Measurements from ENCODE around the gene LETMD1.
A peak's percentile ranks its signal among the peaks of the same experiment; 100 is the strongest.

Gene LETMD1

DNA sequence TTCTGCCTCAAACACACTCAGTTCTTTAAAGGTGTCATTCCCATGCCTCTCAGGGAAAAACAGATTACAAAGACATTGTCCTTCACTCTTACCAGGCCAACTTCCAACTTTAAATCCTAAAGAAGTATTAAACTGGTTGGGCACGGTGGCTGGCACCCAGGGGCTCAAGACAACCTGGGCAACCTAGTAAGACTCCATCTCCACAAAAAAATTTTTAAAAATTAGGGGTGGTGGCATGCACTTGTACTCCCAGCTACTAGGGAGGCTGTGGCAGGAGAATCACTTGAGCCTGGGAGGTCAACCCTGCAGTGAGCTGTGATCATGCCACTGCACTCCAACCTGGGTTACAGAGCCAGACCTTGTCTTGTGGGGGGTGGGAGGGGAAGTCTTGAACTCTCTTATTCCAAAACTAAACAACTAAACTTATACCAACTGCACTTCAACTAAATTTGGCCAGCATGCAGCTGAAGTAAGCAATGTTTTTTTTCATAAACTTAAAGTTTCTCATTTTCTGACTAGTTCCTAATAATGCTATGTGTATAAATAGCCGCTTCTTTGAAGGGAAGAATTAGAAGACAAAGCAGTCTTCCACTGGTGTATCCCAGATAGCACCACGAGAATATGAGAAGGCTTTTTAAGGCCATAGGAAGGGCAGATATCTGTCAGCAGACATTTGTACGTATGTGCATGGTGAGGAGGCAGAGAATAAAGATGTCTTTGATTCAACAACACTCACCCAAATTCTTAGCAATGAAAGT lies 24.3 kb upstream of the LETMD1 start:
- no peak for DNase-seq

DNA sequence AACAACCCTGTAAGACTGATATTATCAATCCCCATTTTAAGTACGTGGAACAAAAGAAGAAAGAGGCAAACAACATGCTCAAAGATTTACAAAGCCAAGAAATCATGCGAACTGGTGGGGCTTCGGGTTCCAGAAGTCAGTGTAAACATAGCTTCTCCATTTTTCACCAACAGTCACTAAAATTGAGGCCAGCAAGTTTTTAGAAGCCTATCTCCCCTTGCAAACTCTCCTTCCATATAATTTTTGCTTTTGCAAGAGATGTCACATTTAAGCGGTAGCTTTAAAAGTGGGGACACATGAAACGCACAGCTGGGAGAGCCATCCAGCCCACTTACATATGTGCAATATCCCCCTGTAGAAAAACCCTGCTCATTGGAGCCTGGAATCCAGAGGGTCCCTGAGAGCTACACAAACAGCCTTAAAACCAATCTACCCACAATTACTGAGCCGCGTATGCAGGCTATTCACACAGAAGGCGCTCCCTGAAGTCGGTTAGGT lies 22.7 kb upstream of the LETMD1 start:
- in situ Hi-C loops (cut with HindIII; ENCODE audit: low pct_ligation_motif_present, low pct_unique_long_range_greater_than_20kb, low sequenced_read_pairs) = no loop called here
- DNase-seq = no peak

More for the DNA sequence above, 24.3 kb upstream of the LETMD1 start:
- in situ Hi-C loops (cut with HindIII; ENCODE audit: low pct_ligation_motif_present, low pct_unique_long_range_greater_than_20kb, low sequenced_read_pairs) = no loop called here

DNA sequence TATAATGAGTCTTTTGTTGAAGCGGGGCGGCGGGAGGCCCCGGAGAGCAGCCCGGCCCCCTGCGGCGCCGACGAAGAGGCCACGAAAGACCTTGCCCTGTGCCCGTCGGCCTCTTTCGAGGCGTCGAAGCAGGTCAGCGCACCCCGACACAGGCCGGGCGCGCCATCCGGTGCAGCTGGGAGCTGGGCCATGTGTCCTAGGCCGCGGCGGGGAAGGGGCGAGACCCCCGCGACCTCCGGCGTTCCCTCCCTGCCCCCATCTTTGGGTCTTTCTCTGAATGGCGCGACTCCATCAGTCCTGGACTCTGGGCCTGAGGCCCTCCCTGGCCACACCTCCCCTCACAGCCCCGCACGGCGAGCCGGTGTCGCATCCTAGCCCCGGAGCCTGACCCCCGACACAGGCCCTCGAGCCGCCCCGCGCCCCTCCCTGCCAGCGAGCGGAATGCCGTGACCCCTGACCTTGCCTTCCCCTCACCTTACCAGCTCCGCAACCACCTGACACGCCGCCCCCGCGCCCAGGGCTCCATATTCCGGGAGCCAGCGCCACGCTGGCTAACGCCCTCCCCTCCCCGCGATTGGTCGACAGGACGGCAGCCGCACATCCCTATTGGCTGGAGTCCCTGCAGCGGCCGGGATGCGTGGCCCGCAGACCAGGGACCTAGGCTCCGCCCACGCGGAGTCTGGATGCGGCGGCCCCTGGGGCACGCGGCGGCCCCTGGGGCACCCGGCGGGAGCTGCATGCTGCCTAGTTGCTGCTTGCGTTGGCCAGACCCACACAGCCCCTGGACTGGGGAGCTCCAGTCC lies 22.1 kb upstream of the LETMD1 start, which contains the start of gene SLC11A2:
SLC11A2 (minus strand) TSS at position 549 of the 803 bp plus-strand sequence. CDS start 15,656 bp downstream, outside the sequence.
- in situ Hi-C loops (cut with HindIII; ENCODE audit: low pct_ligation_motif_present, low pct_unique_long_range_greater_than_20kb, low sequenced_read_pairs) = no loop called here
- peak; percentile 99 for DNase-seq

DNA sequence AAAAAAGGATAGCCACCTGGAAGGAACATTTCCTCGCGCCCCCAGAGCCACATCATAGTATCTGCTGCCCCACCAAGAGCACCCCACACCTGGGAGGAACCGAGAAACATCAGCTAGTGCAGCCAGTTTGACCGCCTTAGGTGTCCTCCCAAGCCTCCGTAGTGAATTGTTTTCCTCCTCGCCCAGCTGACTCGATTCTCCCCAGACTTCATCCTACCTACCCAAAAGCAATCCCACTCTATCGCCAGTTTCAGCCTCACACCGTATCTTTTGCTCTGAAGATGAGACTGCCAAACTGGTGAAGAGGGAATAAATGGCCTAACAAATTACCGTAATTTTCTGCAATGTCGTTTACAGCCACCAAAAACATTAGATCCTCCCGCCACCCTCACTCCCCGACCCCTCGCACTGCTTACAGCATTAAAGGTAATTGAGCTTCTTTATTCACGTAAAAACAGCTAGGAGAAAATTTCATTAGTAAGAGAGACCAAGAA lies 20.7 kb upstream of the LETMD1 start:
- in situ Hi-C loops (cut with HindIII; ENCODE audit: low pct_ligation_motif_present, low pct_unique_long_range_greater_than_20kb, low sequenced_read_pairs) = no loop called here
- DNase-seq = no peak

DNA sequence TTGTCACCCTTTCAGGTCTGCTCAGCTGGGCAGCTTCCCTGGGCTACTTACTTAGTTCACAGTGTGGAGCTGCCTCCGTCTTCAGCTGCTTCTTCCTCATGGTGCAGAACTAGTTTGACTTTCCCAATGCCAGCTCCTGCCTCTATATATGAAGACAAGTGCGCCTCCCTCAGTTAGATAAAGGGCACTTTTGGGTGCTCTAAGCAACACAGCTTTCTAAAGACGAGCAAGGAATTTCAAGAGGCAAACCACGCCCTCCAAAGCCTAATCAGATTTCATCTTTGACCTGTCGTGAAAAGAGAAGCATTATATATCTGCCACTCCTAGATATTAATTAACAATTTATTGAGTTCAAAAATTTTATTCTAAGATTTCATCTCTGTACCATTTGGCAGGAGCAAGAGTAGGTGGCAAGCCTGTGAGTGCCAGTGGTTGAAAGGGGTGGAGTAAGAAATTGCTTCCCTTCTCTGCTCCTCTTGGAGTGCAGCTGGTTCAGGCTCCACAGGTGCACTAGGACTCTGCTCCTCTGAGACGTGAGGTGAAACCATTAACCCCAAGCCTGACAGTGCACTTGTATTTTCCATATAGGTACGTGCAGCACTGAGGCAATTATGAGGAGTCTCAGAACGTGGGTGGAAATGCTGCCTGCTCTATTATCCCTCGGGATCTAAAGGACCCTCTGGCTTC lies 19.9 kb upstream of the LETMD1 start:
- in situ Hi-C loops (cut with HindIII; ENCODE audit: low pct_ligation_motif_present, low pct_unique_long_range_greater_than_20kb, low sequenced_read_pairs) = no loop called here
- DNase-seq = peak; percentile 70

DNA sequence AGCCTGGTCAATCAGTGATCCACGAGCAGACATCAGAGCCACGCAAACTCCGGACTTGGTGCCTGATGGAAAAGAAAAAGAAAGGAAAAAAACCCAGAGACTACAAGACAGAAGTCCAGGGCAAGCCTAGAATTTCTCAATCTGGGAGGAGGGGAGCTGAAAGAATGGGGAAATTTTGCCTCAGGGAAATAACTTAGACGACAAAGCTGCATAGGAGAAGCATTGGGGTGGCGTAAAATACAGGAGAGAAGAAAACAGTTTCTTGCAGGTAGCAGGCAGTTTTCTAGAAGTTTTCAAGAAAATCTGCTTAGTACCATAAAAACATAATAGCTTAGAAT lies 19.3 kb upstream of the LETMD1 start:
- in situ Hi-C loops (cut with HindIII; ENCODE audit: low pct_ligation_motif_present, low pct_unique_long_range_greater_than_20kb, low sequenced_read_pairs) = no loop called here

DNA sequence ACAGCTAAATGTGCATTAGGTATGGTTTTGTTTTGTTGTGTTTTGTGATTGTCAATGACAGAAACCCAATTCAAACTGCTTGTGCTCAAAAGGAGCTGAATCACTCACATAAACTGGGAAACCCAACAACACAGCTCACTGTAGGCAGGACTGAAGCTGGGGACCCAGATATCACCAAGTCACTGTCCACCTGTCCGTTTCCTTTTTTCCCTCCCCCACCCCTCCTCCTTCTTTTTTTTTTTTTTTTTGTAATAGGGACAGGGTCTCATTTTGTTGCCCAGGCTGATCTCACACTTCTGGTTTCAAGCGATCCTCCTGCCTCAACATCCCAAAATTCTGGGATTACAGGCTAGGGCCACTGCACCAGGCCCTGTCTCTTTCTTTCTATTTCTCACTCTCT lies 15.1 kb upstream of the LETMD1 start:
- in situ Hi-C loops (cut with HindIII; ENCODE audit: low pct_ligation_motif_present, low pct_unique_long_range_greater_than_20kb, low sequenced_read_pairs) = no loop called here
- DNase-seq = no peak

More for the DNA sequence above, 19.3 kb upstream of the LETMD1 start:
- no peak for DNase-seq

DNA sequence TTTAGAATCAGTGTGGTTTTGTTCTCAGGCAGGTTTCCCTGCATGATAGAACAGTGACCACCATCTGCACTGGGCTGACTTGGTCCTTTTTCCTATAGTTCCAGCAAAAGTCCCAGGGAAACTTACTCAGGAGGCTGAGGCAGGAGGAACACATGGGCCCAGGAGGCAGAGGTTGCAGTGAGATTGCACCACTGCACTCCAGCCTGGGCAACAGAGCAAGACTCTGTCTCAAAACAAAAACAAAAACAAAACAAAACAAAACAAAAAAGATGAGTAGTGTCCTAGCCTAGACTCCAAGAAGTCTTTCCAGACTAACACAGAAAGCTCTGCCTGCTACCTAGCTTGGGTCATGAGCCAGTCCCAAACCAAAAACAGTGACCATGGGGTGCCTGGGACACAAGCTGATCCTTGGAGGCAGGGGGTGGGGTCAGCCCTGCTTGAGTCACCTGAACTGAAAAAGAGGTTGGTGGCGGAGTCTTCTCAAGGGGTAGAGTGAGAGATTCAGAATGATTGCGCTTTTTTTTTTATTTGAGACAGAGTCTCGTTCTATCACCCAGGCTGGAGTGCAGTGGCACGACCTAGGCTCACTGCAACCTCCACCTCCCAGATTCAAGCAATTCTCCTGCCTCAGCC lies 14.6 kb upstream of the LETMD1 start:
- in situ Hi-C loops (cut with HindIII; ENCODE audit: low pct_ligation_motif_present, low pct_unique_long_range_greater_than_20kb, low sequenced_read_pairs) = no loop called here
- DNase-seq = no peak

DNA sequence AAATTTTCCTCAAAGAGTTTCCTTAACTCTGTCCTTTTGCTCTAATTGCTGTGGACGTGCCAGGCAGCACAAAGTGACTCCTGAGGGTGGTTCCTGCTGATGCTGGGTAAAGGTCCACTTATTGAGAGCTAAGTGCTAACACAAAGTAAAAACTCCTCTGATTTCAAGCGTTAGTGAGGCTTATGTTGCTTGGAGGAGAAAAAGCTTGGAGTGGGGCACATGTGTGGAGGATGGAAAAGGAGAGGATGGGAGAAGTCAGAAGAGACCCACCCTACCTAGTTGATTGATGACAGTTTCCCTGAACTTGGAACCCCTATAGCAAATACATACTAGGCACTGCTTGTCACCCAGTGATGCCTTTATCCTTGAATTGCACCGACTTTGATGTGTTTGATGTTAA lies 11.8 kb upstream of the LETMD1 start:
- in situ Hi-C loops (cut with HindIII; ENCODE audit: low pct_ligation_motif_present, low pct_unique_long_range_greater_than_20kb, low sequenced_read_pairs) = no loop called here

DNA sequence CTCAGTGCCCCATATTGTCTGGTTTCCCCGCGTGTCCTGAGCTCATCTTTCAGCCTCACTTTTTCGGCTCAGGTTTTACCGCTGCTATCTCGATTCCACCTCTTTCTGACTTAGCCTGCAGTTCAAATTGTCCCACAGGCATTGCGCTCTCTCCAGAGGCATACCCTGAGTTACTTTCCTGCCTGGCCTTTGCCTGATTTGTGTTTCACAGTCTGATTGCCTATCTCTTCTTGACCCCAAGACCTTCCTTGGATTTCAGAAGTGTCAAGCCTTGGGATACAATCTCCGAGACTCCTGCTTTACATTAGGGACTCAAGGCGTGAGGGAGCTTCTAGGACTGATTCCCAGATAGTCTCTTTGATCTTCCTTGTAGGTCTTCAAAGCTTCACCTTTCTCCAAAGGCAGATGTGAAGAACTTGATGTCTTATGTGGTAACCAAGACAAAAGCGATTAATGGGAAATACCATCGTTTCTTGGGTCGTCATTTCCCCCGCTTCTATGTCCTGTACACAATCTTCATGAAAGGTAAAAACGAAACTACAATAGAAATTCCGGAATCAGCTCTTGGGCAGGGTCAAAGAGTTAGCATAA lies 629 bp downstream of the LETMD1 start:
- DNase-seq = peak; percentile 46

More for the DNA sequence above, 11.8 kb upstream of the LETMD1 start:
- no peak for DNase-seq

DNA sequence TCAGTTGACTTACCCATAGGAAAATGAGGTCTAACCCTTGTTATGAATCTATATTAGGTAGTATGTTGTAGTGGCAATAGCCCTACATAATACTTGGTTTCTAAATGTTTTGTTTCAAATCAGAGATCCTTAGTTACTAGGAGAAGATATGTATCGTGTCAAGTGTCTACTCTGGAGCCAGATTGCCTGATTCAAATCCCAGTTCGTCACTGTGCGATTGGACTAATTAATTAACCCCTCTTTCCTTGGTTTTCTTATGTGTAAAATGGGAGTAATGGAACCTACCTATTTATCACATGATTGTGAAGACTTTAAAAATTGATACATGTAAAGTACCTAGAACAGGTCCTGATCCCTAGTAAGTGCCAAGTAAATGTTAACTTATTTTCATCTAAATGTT lies 1.4 kb downstream of the LETMD1 start:
- in situ Hi-C loops (cut with HindIII; ENCODE audit: low pct_ligation_motif_present, low pct_unique_long_range_greater_than_20kb, low sequenced_read_pairs) = no loop called here
- no peak for DNase-seq

More for the DNA sequence above, 629 bp downstream of the LETMD1 start:
- in situ Hi-C loops (cut with HindIII; ENCODE audit: low pct_ligation_motif_present, low pct_unique_long_range_greater_than_20kb, low sequenced_read_pairs) = no loop called here

DNA sequence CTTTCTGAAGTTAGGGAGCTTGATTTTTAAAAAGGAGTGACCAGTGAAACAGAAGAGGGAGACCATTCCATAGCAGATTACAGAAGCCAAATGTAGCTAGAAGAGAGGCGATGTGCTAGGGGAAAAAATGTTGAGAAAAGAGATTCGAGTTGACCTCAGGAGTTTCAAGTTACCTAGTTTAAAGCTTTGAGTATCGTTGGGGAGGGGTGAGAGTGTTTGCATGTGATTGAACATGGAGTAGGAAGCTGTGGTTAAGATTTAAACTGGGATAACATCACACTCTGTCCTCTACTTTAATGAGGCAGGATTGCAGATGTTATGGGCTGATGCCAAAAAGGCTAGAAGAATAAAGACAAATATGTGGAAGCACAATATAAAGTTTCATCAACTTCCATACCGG lies 3.7 kb downstream of the LETMD1 start:
- in situ Hi-C loops (cut with HindIII; ENCODE audit: low pct_ligation_motif_present, low pct_unique_long_range_greater_than_20kb, low sequenced_read_pairs) = no loop called here
- no peak for DNase-seq

DNA sequence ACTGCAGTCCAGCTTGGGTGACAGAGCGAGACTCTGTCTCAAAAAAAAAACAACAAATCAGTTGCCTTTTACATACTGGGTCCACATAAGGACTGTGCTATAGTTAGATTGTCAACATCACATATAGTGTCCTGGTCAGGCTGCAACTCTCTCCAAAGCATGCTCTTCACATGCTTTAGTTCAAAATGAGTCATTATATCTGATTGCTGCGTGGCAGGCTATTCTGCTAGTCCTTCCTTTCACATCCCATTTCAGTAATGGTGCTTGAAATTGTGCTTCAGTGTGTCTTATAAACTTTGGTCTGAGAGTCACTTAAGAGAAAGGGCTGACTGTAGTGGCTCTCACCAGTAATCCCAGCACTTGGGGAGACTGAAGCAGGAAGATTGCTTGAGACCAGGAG lies 6.9 kb downstream of the LETMD1 start:
- in situ Hi-C loops (cut with HindIII; ENCODE audit: low pct_ligation_motif_present, low pct_unique_long_range_greater_than_20kb, low sequenced_read_pairs) = no loop called here
- DNase-seq = no peak

DNA sequence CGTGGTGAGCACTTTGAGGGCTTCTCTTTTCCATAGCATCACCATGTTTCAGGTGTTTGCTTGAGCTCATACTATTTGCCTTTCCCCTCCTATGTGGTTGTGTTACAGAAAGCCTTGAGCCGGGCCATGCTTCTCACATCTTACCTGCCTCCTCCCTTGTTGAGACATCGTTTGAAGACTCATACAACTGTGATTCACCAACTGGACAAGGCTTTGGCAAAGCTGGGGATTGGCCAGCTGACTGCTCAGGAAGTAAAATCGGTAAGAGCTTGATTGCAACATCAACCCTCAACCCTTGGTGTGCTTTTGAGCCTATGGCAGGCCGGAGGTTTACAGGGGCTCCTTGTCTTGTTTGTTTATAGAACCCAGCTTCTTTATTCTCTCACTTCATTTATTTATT lies 8.1 kb downstream of the LETMD1 start:
- no peak for DNase-seq
- in situ Hi-C loops (cut with HindIII; ENCODE audit: low pct_ligation_motif_present, low pct_unique_long_range_greater_than_20kb, low sequenced_read_pairs) = no loop called here

DNA sequence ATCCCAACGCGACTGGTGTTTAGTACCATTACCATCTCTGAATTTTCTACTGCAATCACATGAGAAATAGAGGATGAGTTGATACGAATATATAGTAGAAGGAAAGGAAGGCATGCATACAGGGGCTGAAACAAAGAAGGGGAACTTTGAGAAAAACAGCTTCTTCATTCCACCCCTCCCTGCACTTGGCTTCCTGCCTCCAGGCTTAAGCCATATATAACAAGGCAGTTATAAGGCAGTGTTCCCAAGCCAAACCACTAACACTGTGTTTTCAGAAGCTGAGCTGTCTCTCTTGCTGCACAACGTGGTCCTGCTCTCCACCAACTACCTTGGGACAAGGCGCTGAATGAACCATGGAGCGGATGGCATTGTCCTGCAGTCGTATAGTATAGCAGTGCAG lies 11.0 kb downstream of the LETMD1 start:
- no peak for DNase-seq
- in situ Hi-C loops (cut with HindIII; ENCODE audit: low pct_ligation_motif_present, low pct_unique_long_range_greater_than_20kb, low sequenced_read_pairs) = no loop called here

DNA sequence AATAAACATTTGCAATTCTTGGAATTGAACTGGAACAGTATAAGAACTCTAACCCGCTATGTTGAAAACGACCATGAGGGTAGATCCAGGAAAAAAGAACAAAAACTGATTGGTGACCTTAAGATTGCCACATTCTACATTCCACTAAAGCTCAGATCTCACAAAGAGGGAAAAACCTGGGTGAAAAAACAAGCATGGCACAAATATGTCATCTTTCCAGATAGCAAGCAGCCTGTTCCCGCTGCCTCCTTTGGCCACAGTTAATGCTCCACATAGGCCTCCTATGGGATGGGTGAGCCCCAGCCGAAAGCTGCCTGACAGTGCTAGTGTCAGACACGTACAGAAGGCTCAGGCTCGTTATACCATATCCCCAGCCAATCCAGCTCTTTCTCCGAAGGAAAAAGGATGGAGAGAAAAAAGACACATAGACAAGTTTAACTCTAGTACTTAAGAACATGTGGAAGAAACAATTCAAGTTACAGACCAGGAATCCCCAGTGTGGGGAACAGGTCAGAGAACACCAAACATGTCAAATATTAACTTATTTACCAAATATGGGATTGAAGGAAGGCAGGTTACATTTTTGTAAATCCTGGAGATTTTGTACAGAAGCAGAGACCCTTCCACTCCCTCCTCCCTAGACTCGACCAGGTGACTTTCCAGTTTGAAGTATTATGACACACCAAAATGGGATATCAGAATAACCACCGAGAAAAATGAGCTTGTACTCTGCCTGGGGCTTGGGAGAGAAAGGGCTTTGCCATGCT lies 14.7 kb downstream of the LETMD1 start:
- DNase-seq = no peak
- in situ Hi-C loops (cut with HindIII; ENCODE audit: low pct_ligation_motif_present, low pct_unique_long_range_greater_than_20kb, low sequenced_read_pairs) = no loop called here

DNA sequence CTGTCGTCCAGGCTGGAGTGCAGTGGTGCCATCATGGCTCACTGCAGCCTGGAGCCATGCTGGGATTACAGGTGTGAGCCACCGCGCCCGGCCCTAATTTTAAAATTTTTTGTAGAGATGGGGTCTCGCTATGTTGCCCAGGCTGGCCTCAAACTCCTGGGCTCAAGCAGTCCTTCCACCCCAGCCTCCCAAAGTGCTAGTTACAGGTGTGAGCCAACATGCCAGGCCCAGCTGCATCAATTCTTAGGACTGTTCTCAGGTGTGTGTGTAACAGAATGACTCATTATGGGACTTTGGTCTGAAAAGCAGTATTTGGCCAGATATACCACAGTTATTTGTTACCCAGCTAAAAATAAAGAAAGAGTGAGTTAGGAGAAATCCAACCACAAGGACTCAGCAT lies 17.4 kb downstream of the LETMD1 start:
- DNase-seq = no peak
- in situ Hi-C loops (cut with HindIII; ENCODE audit: low pct_ligation_motif_present, low pct_unique_long_range_greater_than_20kb, low sequenced_read_pairs) = no loop called here

DNA sequence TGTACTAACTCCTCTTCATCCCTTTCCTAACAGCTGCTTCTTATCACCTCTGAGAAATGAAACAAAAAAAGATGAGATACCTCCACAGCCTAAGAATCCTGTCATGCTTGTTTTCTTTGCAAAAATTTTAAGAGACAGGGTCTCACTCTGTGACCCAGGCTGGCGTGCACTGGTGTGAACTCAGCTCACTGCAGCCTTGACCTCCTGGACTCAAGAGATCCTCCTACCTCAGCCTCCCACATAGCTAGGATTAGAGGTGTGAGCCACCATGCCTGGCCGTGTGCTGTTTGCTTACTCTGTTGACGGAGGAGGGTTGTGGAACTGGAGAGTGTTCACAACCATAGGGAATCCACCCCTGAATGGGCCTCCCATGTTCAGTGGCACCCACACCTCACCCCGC lies 19.1 kb downstream of the LETMD1 start:
- DNase-seq = no peak
- in situ Hi-C loops (cut with HindIII; ENCODE audit: low pct_ligation_motif_present, low pct_unique_long_range_greater_than_20kb, low sequenced_read_pairs) = no loop called here
